Esophagus squamous epithelium (tissue), 4 donors: ENCODE measurements around the gene ITK.

Source experiments
- POLR2A ChIP-seq, 4 donors: fragments of 450-650 bp; IDR thresholded peaks; one replicate each; pipeline ENCODE4 v1.6.1; 2017; ENCODE audit warnings: antibody characterized with exemption in 4 of 4, mild to moderate bottlenecking in 4 of 4, moderate library complexity in 3 of 4
- TF ChIP-seq, protein P1 (sequence below), 6 experiments: fragments of 450-650 bp in 4 of 6; fragments of 200-600 bp in 2 of 6; sonication (generic) in 2 of 6; IDR thresholded peaks; one replicate each; pipeline ENCODE4 v1.5.1; 2016 to 2019; ENCODE audit warnings: antibody characterized with exemption in 6 of 6, mild to moderate bottlenecking in 4 of 6, moderate library complexity in 4 of 6

GRCh38 chr5:157221959-157222358, 41.3 kb downstream of the ITK start:
- TF ChIP-seq POLR2A (IDR thresholded peaks at IDR 0.05) = no peak
- TF ChIP-seq, protein P1, sequence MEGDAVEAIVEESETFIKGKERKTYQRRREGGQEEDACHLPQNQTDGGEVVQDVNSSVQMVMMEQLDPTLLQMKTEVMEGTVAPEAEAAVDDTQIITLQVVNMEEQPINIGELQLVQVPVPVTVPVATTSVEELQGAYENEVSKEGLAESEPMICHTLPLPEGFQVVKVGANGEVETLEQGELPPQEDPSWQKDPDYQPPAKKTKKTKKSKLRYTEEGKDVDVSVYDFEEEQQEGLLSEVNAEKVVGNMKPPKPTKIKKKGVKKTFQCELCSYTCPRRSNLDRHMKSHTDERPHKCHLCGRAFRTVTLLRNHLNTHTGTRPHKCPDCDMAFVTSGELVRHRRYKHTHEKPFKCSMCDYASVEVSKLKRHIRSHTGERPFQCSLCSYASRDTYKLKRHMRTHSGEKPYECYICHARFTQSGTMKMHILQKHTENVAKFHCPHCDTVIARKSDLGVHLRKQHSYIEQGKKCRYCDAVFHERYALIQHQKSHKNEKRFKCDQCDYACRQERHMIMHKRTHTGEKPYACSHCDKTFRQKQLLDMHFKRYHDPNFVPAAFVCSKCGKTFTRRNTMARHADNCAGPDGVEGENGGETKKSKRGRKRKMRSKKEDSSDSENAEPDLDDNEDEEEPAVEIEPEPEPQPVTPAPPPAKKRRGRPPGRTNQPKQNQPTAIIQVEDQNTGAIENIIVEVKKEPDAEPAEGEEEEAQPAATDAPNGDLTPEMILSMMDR (IDR thresholded peaks at IDR 0.05) = no peak
